PC-9 (cell line): ENCODE measurements around the gene MPZL2. TPM values are rescaled to one million over a fixed set of nuclear protein-coding genes. Genes with fewer than 3 reads are reported as not detected.

Experiments
- BruUV-seq: library from RNA; stranded (reverse); fragments of 400-500 nt; replicated peaks from 2 replicates; lab custom pipeline; 2021; lab: Mats Ljungman, UMichigan
- CTCF ChIA-PET: fragments of 300-600 bp; sonication (Branson Sonifier 250); formaldehyde crosslinking; loops from one replicate; lab custom pipeline; 2022; ENCODE audit warnings: antibody characterized with exemption; lab: Charles Lee
- POLR2A ChIA-PET: fragments of 300-600 bp; sonication (Branson Sonifier 250); formaldehyde crosslinking; loops from one replicate; lab custom pipeline; 2022; ENCODE audit warnings: antibody characterized with exemption; ENCODE audit not compliant: unreplicated experiment; lab: Charles Lee
- DNase-seq, 2 experiments: peaks; one replicate each; pipeline versions ENCODE4 v3.0.0 to v3.0.0-alpha.2; 2015 to 2022; ENCODE audit warnings: mixed read lengths in 1 of 2
- H2AFZ ChIP-seq: fragments of 200-600 bp; sonication (generic); 2 replicates; pipeline ENCODE4 v1.8.1; 2017; ENCODE audit warnings: antibody characterized with exemption
- H3F3A ChIP-seq: fragments of 200-600 bp; sonication (generic); 2 replicates; pipeline ENCODE4 v1.8.1; 2017; ENCODE audit warnings: antibody characterized with exemption, mild to moderate bottlenecking, low read depth; ENCODE audit not compliant: insufficient read depth
- H3K27ac ChIP-seq: fragments of 200-600 bp; sonication (generic); 2 replicates; pipeline ENCODE4 v1.6.1; 2016; ENCODE audit warnings: mixed run types
- H3K27me3 ChIP-seq: fragments of 200-600 bp; sonication (generic); 2 replicates; pipeline ENCODE4 v1.6.1; 2016; ENCODE audit warnings: low read depth, mixed run types; ENCODE audit not compliant: insufficient read depth
- H3K36me3 ChIP-seq: fragments of 200-600 bp; sonication (generic); 2 replicates; pipeline ENCODE4 v1.6.1; 2016; ENCODE audit warnings: low read depth, mixed run types
- H3K4me1 ChIP-seq: fragments of 200-600 bp; sonication (generic); replicated peaks from 2 replicates; pipeline ENCODE4 v1.6.1; 2016; ENCODE audit warnings: mixed run types; ENCODE audit not compliant: insufficient read depth
- H3K4me2 ChIP-seq: fragments of 200-600 bp; sonication (generic); 2 replicates; pipeline ENCODE4 v1.6.1; 2017; ENCODE audit warnings: mixed run types
- H3K4me3 ChIP-seq: fragments of 200-600 bp; sonication (generic); 2 replicates; pipeline ENCODE4 v1.6.1; 2016; ENCODE audit warnings: mixed run types
- H3K79me2 ChIP-seq: fragments of 200-600 bp; sonication (generic); 2 replicates; pipeline ENCODE4 v1.6.1; 2017; ENCODE audit warnings: low read depth, mixed run types
- H3K9me2 ChIP-seq: fragments of 200-600 bp; sonication (generic); 2 replicates; pipeline ENCODE4 v1.8.1; 2017; ENCODE audit warnings: mild to moderate bottlenecking; ENCODE audit not compliant: insufficient read depth
- H3K9me3 ChIP-seq: fragments of 200-600 bp; sonication (generic); 2 replicates; pipeline ENCODE4 v1.8.1; 2016; ENCODE audit warnings: low read depth; ENCODE audit not compliant: insufficient read depth
- H4K20me1 ChIP-seq: fragments of 200-600 bp; sonication (generic); 2 replicates; pipeline ENCODE4 v1.8.1; 2017; ENCODE audit not compliant: insufficient read depth
- CTCF ChIP-seq: fragments of 200-600 bp; sonication (generic); conservative IDR thresholded peaks from 2 replicates; pipeline ENCODE4 v1.6.1; 2017; ENCODE audit warnings: mixed run types, antibody characterized with exemption, mild to moderate bottlenecking, moderate library complexity
- EZH2 ChIP-seq: fragments of 200-600 bp; sonication (generic); IDR thresholded peaks from 2 replicates; pipeline ENCODE4 v1.8.0; 2017; ENCODE audit warnings: antibody characterized with exemption, low read depth
- intact Hi-C: fragments of 100-400 bp; cut with micrococcal nuclease; formaldehyde crosslinking; loops from one replicate; pipeline ENCODE4 v1.10.0; 2022; ENCODE audit not compliant: unreplicated experiment
- total RNA-seq: library from RNA; stranded (reverse); gene quantifications from 2 replicates; pipeline ENCODE4 v1.2.3, GENCODE V29; 2021

MPZL2 gene
- total RNA-seq, 1 experiment from 2014 or later, result 43.1 TPM

GRCh38 chr11:118222437-118222836 lies 41.7 kb downstream of the MPZL2 start:
- no peaks in the 10 kb centered on the region for H3K9me3 ChIP-seq
- ChIA-PET POLR2A (no interaction called here), CTCF (interaction anchor here (0.6 to 0.7 kb wide), 2 partner anchors 24 to 73 kb away, joined by 4 read pairs; no protein-coding TSS in a partner anchor)
- no peak overlapping the region for H3K4me2 ChIP-seq
- no peaks in the 10 kb centered on the region; the same call in 1 of the 2 replicates for H3K36me3 ChIP-seq
- no TSS peak for BruUV-seq
- H4K20me1 ChIP-seq, result no peaks in the 10 kb centered on the region
- H3K4me3 ChIP-seq, result no peak overlapping the region
- no peak overlapping the region for H2AFZ ChIP-seq
- no peak for TF ChIP-seq EZH2
- no peak for TF ChIP-seq CTCF
- H3K79me2 ChIP-seq, result no peaks in the 10 kb centered on the region
- H3K27ac ChIP-seq, result no peak overlapping the region
- H3F3A ChIP-seq, result no peaks in the 10 kb centered on the region
- no peak for DNase-seq
- H3K9me2 ChIP-seq, result no peaks in the 10 kb centered on the region
- intact Hi-C loops, result no loop called here
- no peaks in the 10 kb centered on the region for H3K27me3 ChIP-seq
- H3K4me1 ChIP-seq, result no peaks in the 10 kb centered on the region

GRCh38 chr11:118221419-118221818 lies 42.7 kb downstream of the MPZL2 start:
- Histone ChIP-seq H3K27me3 (no peaks in the 10 kb centered on the region), H3K79me2 (no peaks in the 10 kb centered on the region), H2AFZ (no peak overlapping the region), H4K20me1 (no peaks in the 10 kb centered on the region), H3K36me3 (no peaks in the 10 kb centered on the region; the same call in 1 of the 2 replicates), H3K9me2 (no peaks in the 10 kb centered on the region), H3K9me3 (no peaks in the 10 kb centered on the region), H3K4me3 (no peak overlapping the region), H3K4me2 (no peak overlapping the region), H3F3A (no peaks in the 10 kb centered on the region), H3K4me1 (no peaks in the 10 kb centered on the region), H3K27ac (no peak overlapping the region)
- ChIA-PET CTCF (no interaction called here), POLR2A (no interaction called here)
- intact Hi-C loops, result no loop called here
- BruUV-seq, result no TSS peak
- TF ChIP-seq CTCF (no peak), EZH2 (no peak)
- no peak for DNase-seq

GRCh38 chr11:118219732-118220131 lies 44.4 kb downstream of the MPZL2 start:
- Histone ChIP-seq H3K27me3 (no peaks in the 10 kb centered on the region), H3K4me3 (no peak overlapping the region), H3K27ac (no peak overlapping the region), H3F3A (no peaks in the 10 kb centered on the region), H2AFZ (no peak overlapping the region), H3K4me2 (no peak overlapping the region), H3K79me2 (no peaks in the 10 kb centered on the region), H3K36me3 (no peaks in the 10 kb centered on the region), H3K9me3 (no peaks in the 10 kb centered on the region), H3K9me2 (no peaks in the 10 kb centered on the region), H3K4me1 (no peaks in the 10 kb centered on the region), H4K20me1 (no peaks in the 10 kb centered on the region)
- DNase-seq, result no peak
- ChIA-PET POLR2A (no interaction called here), CTCF (no interaction called here)
- no TSS peak for BruUV-seq
- intact Hi-C loops, result no loop called here
- TF ChIP-seq CTCF (no peak), EZH2 (no peak)
